Vagina (tissue), 2 donors: ENCODE results near the gene GATA5.

Experiments used
- CTCF ChIP-seq, 3 experiments: fragments of 450-650 bp in 2 of 3; fragments of 200-600 bp in 1 of 3; sonication (generic) in 1 of 3; IDR thresholded peaks; one replicate each; pipeline ENCODE4 v1.5.1; 2017 to 2019; ENCODE audit warnings: antibody characterized with exemption in 3 of 3, mild to moderate bottlenecking in 2 of 3, moderate library complexity in 2 of 3
- POLR2AphosphoS5 ChIP-seq, 2 donors: sonication (generic); formaldehyde crosslinking; IDR thresholded peaks; one replicate each; pipeline ENCODE4 v1.9.0; 2017; ENCODE audit warnings: antibody characterized with exemption in 2 of 2, mild to moderate bottlenecking in 2 of 2, low read depth in 1 of 2; ENCODE audit not compliant: insufficient read depth in 1 of 2

GRCh38 chr20:62454904-62455636, 20.7 kb downstream of the GATA5 start:
- no peak for TF ChIP-seq POLR2AphosphoS5 (IDR thresholded peaks at IDR 0.05; ENCODE audit: insufficient read depth in 1 of 2, low read depth in 1 of 2)
- TF ChIP-seq CTCF (IDR thresholded peaks at IDR 0.05): no peak
